GM23338 (cell line): ENCODE data around the gene XDH. TPM values are rescaled to one million over a fixed set of nuclear protein-coding genes. Genes with fewer than 3 reads are reported as not detected.

Experiments used
- ATAC-seq: fragments of 200-7000 bp; cut with Tn5 transposase; 3 replicates; pipeline ENCODE4 v1.9.1; 2020
- DNase-seq: peaks from one replicate; pipeline ENCODE4 v3.0.0-alpha.2; 2015; ENCODE audit warnings: low spot score
- H2AFZ ChIP-seq: fragments of 200-600 bp; sonication (generic); 2 replicates; pipeline ENCODE4 v1.8.0; 2016; ENCODE audit warnings: antibody characterized with exemption, mild to moderate bottlenecking, moderate library complexity
- H3F3A ChIP-seq: fragments of 200-600 bp; sonication (generic); replicated peaks from 2 replicates; pipeline ENCODE4 v1.8.0; 2017; ENCODE audit warnings: antibody characterized with exemption, mixed run types, low read depth
- H3K27ac ChIP-seq: fragments of 200-600 bp; sonication (generic); 2 replicates; pipeline ENCODE4 v1.6.1; 2016; ENCODE audit warnings: low read depth
- H3K27me3 ChIP-seq: fragments of 200-600 bp; sonication (generic); 2 replicates; pipeline ENCODE4 v1.8.0; 2016; ENCODE audit warnings: mild to moderate bottlenecking, mixed run types, moderate library complexity; ENCODE audit not compliant: insufficient read depth
- H3K36me3 ChIP-seq: fragments of 200-600 bp; sonication (generic); 2 replicates; pipeline ENCODE4 v1.8.0; 2016; ENCODE audit warnings: mild to moderate bottlenecking; ENCODE audit not compliant: insufficient read depth
- H3K4me1 ChIP-seq: fragments of 200-600 bp; sonication (generic); 2 replicates; pipeline ENCODE4 v1.8.0; 2016; ENCODE audit warnings: mild to moderate bottlenecking, moderate library complexity; ENCODE audit not compliant: insufficient read depth
- H3K4me2 ChIP-seq: fragments of 200-600 bp; sonication (generic); 2 replicates; pipeline ENCODE4 v1.7.1; 2017; ENCODE audit warnings: mixed run types
- H3K4me3 ChIP-seq: fragments of 200-600 bp; sonication (generic); 2 replicates; pipeline ENCODE4 v1.6.1; 2016; ENCODE audit warnings: mixed run types
- H3K79me2 ChIP-seq: fragments of 200-600 bp; sonication (generic); replicated peaks from 2 replicates; pipeline ENCODE4 v1.8.0; 2017; ENCODE audit warnings: mild to moderate bottlenecking; ENCODE audit not compliant: insufficient read depth
- H3K9me2 ChIP-seq: fragments of 200-600 bp; sonication (generic); 2 replicates; pipeline ENCODE4 v1.8.0; 2017; ENCODE audit not compliant: insufficient read depth
- H4K20me1 ChIP-seq: fragments of 200-600 bp; sonication (generic); replicated peaks from 2 replicates; pipeline ENCODE4 v1.8.0; 2017; ENCODE audit warnings: mild to moderate bottlenecking; ENCODE audit not compliant: insufficient read depth
- H3K27ac Mint-ChIP-seq: 2 replicates; pipeline ENCODE4 v1.8.0; 2020; ENCODE audit warnings: inconsistent platforms, mild to moderate bottlenecking, moderate library complexity, mixed read lengths
- H3K27me3 Mint-ChIP-seq: 3 replicates; pipeline ENCODE4 v1.8.0; 2022; ENCODE audit warnings: low read depth, mild to moderate bottlenecking, moderate library complexity, mixed read lengths, inconsistent platforms; ENCODE audit not compliant: insufficient read depth, poor library complexity
- H3K36me3 Mint-ChIP-seq: 3 replicates; pipeline ENCODE4 v1.8.0; 2021; ENCODE audit warnings: low read depth, mild to moderate bottlenecking, inconsistent platforms, moderate library complexity, mixed read lengths
- H3K4me1 Mint-ChIP-seq: 3 replicates; pipeline ENCODE4 v1.8.0; 2020; ENCODE audit warnings: mild to moderate bottlenecking, inconsistent platforms, mixed read lengths
- H3K4me3 Mint-ChIP-seq: 3 replicates; pipeline ENCODE4 v1.8.0; 2021; ENCODE audit warnings: moderate library complexity, mild to moderate bottlenecking, inconsistent platforms, mixed read lengths
- H3K9me3 Mint-ChIP-seq: 3 replicates; pipeline ENCODE4 v1.8.0; 2020; ENCODE audit warnings: moderate library complexity, mild to moderate bottlenecking, inconsistent platforms, mixed read lengths
- CREB1 ChIP-seq: fragments of 250-450 bp; sonication (Bioruptor Pico); IDR thresholded peaks from 2 replicates; pipeline ENCODE4 v1.5.0; 2020; ENCODE audit warnings: low read depth, mild to moderate bottlenecking, moderate library complexity
- EZH2 ChIP-seq: fragments of 200-600 bp; sonication (generic); IDR thresholded peaks from one replicate; pipeline ENCODE4 v1.8.0; 2017; ENCODE audit warnings: antibody characterized with exemption, mild to moderate bottlenecking, low read depth; ENCODE audit not compliant: unreplicated experiment
- EZH2phosphoT487 ChIP-seq: fragments of 200-600 bp; sonication (generic); IDR thresholded peaks from one replicate; pipeline ENCODE4 v1.8.1; 2018; ENCODE audit warnings: antibody characterized with exemption; ENCODE audit not compliant: unreplicated experiment
- JUNB ChIP-seq: IDR thresholded peaks from one replicate; pipeline ENCODE4 v1.6.1; 2016; ENCODE audit warnings: antibody characterized with exemption; ENCODE audit not compliant: unreplicated experiment
- NANOG ChIP-seq: IDR thresholded peaks from 2 replicates; pipeline ENCODE4 v1.6.1; 2016; ENCODE audit warnings: antibody characterized with exemption, borderline replicate concordance
- POLR2AphosphoS5 ChIP-seq: IDR thresholded peaks from 2 replicates; pipeline ENCODE4 v1.6.1; 2016; ENCODE audit warnings: antibody characterized with exemption, low read depth
- STAT1 ChIP-seq: IDR thresholded peaks from one replicate; pipeline ENCODE4 v1.6.1; 2016; ENCODE audit warnings: antibody characterized with exemption; ENCODE audit not compliant: unreplicated experiment
- ZNF114 ChIP-seq: fragments of 250-450 bp; sonication (Bioruptor Pico); IDR thresholded peaks from 2 replicates; pipeline ENCODE4 v1.5.0; 2020; ENCODE audit warnings: mild to moderate bottlenecking, moderate library complexity
- ZNF331 ChIP-seq: fragments of 250-450 bp; sonication (Bioruptor Pico); IDR thresholded peaks from 2 replicates; pipeline ENCODE4 v1.5.0; 2020; ENCODE audit warnings: low read depth, mild to moderate bottlenecking, moderate library complexity
- polyA plus RNA-seq: library from polyadenylated mRNA; unstranded; fragments of >200 nt; fragmentation: Nextera tagmentation; extraction: Ambion mirVana; gene quantifications from 2 replicates; pipeline ENCODE4 v1.2.1, GENCODE V29; 2016
- total RNA-seq: library from RNA; depleted of rRNA; stranded (reverse); fragments of >200 nt; shearing (Covaris generic); gene quantifications from 2 replicates; pipeline ENCODE4 v1.2.3, GENCODE V29; 2014
- TF ChIP-seq, protein P1 (sequence below): IDR thresholded peaks from one replicate; pipeline ENCODE4 v1.6.1; 2018; ENCODE audit warnings: antibody characterized with exemption; ENCODE audit not compliant: unreplicated experiment
- TF ChIP-seq, protein P2 (sequence below): IDR thresholded peaks from 2 replicates; pipeline ENCODE4 v1.6.1; 2016; ENCODE audit warnings: antibody characterized with exemption
- TF ChIP-seq, protein P3 (sequence below), 2 experiments: fragments of 200-600 bp in 1 of 2; sonication (generic) in 1 of 2; conservative IDR thresholded peaks; 2 replicates each; pipeline versions ENCODE4 v1.5.1 to v1.6.1; 2016 to 2017; ENCODE audit warnings: antibody characterized with exemption in 2 of 2, low read depth in 2 of 2, mild to moderate bottlenecking in 2 of 2, moderate library complexity in 1 of 2
- TF ChIP-seq, protein P4 (sequence below): fragments of 250-450 bp; sonication (Bioruptor Pico); IDR thresholded peaks from 2 replicates; pipeline ENCODE4 v1.5.0; 2020; ENCODE audit warnings: mild to moderate bottlenecking, moderate library complexity

Gene XDH
- total and polyA plus RNA-seq, 2 experiments from 2014 or later: 0.55 to 0.87 TPM

DNA sequence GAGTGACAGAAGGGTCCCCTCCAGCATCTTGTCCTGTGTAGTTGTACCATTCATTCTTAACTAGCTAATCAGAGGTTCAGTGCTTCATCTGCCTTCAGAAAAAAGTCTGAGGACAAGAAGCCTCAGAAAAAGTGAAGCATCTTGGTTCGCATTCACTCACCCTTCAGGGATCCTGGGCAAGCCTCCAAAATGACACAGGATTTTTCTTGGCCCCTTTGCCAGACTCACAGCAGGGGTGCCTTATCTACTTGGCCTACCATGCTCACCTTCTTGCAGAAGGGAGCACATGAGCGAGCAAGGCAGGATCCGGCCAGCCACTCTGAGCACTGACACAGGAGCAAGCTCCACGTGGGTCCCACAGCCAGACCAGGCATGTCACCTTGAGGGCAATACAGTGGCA, 43.1 kb upstream of the XDH start:
- Mint-ChIP-seq H3K27me3 (no peaks in the 10 kb centered on the region), H3K4me3 (no peak overlapping the region), H3K27ac (no peak overlapping the region), H3K4me1 (no peaks in the 10 kb centered on the region; the same call in 2 of the 3 replicates), H3K9me3 (peaks cover 64% of the 10 kb centered on the region), H3K36me3 (peaks cover 19% of the 10 kb centered on the region; the same call in 2 of the 3 replicates)
- Histone ChIP-seq H3K27me3 (no peaks in the 10 kb centered on the region), H3K4me2 (no peak overlapping the region), H3F3A (no peaks in the 10 kb centered on the region), H3K27ac (no peak overlapping the region), H3K36me3 (peaks cover 11% of the 10 kb centered on the region; the same call in 1 of the 2 replicates), H3K4me1 (no peaks in the 10 kb centered on the region), H2AFZ (no peak overlapping the region), H3K79me2 (no peaks in the 10 kb centered on the region), H3K9me2 (peaks cover 9% of the 10 kb centered on the region; the same call in 1 of the 2 replicates), H4K20me1 (no peaks in the 10 kb centered on the region), H3K4me3 (no peak overlapping the region)
- ATAC-seq: no peak
- TF ChIP-seq, protein P1, sequence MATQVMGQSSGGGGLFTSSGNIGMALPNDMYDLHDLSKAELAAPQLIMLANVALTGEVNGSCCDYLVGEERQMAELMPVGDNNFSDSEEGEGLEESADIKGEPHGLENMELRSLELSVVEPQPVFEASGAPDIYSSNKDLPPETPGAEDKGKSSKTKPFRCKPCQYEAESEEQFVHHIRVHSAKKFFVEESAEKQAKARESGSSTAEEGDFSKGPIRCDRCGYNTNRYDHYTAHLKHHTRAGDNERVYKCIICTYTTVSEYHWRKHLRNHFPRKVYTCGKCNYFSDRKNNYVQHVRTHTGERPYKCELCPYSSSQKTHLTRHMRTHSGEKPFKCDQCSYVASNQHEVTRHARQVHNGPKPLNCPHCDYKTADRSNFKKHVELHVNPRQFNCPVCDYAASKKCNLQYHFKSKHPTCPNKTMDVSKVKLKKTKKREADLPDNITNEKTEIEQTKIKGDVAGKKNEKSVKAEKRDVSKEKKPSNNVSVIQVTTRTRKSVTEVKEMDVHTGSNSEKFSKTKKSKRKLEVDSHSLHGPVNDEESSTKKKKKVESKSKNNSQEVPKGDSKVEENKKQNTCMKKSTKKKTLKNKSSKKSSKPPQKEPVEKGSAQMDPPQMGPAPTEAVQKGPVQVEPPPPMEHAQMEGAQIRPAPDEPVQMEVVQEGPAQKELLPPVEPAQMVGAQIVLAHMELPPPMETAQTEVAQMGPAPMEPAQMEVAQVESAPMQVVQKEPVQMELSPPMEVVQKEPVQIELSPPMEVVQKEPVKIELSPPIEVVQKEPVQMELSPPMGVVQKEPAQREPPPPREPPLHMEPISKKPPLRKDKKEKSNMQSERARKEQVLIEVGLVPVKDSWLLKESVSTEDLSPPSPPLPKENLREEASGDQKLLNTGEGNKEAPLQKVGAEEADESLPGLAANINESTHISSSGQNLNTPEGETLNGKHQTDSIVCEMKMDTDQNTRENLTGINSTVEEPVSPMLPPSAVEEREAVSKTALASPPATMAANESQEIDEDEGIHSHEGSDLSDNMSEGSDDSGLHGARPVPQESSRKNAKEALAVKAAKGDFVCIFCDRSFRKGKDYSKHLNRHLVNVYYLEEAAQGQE: no peak
- no peak for TF ChIP-seq CREB1 (CRISPR knock-in tag)
- no peak for TF ChIP-seq EZH2phosphoT487
- TF ChIP-seq, protein P2, sequence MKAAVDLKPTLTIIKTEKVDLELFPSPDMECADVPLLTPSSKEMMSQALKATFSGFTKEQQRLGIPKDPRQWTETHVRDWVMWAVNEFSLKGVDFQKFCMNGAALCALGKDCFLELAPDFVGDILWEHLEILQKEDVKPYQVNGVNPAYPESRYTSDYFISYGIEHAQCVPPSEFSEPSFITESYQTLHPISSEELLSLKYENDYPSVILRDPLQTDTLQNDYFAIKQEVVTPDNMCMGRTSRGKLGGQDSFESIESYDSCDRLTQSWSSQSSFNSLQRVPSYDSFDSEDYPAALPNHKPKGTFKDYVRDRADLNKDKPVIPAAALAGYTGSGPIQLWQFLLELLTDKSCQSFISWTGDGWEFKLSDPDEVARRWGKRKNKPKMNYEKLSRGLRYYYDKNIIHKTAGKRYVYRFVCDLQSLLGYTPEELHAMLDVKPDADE: no peak
- TF ChIP-seq, protein P3, sequence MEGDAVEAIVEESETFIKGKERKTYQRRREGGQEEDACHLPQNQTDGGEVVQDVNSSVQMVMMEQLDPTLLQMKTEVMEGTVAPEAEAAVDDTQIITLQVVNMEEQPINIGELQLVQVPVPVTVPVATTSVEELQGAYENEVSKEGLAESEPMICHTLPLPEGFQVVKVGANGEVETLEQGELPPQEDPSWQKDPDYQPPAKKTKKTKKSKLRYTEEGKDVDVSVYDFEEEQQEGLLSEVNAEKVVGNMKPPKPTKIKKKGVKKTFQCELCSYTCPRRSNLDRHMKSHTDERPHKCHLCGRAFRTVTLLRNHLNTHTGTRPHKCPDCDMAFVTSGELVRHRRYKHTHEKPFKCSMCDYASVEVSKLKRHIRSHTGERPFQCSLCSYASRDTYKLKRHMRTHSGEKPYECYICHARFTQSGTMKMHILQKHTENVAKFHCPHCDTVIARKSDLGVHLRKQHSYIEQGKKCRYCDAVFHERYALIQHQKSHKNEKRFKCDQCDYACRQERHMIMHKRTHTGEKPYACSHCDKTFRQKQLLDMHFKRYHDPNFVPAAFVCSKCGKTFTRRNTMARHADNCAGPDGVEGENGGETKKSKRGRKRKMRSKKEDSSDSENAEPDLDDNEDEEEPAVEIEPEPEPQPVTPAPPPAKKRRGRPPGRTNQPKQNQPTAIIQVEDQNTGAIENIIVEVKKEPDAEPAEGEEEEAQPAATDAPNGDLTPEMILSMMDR (conservative IDR thresholded peaks at IDR 0.05; ENCODE audit: low read depth in 2 of 2): no peak
- no peak for TF ChIP-seq STAT1
- TF ChIP-seq, protein P4, sequence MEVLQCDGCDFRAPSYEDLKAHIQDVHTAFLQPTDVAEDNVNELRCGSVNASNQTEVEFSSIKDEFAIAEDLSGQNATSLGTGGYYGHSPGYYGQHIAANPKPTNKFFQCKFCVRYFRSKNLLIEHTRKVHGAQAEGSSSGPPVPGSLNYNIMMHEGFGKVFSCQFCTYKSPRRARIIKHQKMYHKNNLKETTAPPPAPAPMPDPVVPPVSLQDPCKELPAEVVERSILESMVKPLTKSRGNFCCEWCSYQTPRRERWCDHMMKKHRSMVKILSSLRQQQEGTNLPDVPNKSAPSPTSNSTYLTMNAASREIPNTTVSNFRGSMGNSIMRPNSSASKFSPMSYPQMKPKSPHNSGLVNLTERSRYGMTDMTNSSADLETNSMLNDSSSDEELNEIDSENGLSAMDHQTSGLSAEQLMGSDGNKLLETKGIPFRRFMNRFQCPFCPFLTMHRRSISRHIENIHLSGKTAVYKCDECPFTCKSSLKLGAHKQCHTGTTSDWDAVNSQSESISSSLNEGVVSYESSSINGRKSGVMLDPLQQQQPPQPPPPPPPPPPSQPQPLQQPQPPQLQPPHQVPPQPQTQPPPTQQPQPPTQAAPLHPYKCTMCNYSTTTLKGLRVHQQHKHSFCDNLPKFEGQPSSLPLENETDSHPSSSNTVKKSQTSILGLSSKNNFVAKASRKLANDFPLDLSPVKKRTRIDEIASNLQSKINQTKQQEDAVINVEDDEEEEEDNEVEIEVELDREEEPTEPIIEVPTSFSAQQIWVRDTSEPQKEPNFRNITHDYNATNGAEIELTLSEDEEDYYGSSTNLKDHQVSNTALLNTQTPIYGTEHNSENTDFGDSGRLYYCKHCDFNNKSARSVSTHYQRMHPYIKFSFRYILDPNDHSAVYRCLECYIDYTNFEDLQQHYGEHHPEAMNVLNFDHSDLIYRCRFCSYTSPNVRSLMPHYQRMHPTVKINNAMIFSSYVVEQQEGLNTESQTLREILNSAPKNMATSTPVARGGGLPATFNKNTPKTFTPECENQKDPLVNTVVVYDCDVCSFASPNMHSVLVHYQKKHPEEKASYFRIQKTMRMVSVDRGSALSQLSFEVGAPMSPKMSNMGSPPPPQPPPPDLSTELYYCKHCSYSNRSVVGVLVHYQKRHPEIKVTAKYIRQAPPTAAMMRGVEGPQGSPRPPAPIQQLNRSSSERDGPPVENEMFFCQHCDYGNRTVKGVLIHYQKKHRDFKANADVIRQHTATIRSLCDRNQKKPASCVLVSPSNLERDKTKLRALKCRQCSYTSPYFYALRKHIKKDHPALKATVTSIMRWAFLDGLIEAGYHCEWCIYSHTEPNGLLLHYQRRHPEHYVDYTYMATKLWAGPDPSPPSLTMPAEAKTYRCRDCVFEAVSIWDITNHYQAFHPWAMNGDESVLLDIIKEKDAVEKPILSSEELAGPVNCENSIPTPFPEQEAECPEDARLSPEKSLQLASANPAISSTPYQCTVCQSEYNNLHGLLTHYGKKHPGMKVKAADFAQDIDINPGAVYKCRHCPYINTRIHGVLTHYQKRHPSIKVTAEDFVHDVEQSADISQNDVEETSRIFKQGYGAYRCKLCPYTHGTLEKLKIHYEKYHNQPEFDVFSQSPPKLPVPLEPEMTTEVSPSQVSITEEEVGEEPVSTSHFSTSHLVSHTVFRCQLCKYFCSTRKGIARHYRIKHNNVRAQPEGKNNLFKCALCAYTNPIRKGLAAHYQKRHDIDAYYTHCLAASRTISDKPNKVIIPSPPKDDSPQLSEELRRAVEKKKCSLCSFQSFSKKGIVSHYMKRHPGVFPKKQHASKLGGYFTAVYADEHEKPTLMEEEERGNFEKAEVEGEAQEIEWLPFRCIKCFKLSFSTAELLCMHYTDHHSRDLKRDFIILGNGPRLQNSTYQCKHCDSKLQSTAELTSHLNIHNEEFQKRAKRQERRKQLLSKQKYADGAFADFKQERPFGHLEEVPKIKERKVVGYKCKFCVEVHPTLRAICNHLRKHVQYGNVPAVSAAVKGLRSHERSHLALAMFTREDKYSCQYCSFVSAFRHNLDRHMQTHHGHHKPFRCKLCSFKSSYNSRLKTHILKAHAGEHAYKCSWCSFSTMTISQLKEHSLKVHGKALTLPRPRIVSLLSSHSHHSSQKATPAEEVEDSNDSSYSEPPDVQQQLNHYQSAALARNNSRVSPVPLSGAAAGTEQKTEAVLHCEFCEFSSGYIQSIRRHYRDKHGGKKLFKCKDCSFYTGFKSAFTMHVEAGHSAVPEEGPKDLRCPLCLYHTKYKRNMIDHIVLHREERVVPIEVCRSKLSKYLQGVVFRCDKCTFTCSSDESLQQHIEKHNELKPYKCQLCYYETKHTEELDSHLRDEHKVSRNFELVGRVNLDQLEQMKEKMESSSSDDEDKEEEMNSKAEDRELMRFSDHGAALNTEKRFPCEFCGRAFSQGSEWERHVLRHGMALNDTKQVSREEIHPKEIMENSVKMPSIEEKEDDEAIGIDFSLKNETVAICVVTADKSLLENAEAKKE (CRISPR knock-in tag): no peak
- no peak for TF ChIP-seq ZNF331
- TF ChIP-seq ZNF114: no peak
- no peak for TF ChIP-seq POLR2AphosphoS5
- no peak for TF ChIP-seq JUNB
- no peak for TF ChIP-seq NANOG
- no peak for TF ChIP-seq EZH2
- no peak for DNase-seq
